HG03521 (cell line): ENCODE measurements around the gene XAB2.

Experiments used
- ATAC-seq: cut with Tn5 transposase; IDR thresholded peaks from one replicate; pipeline ENCODE4 v1.9.1; 2021; ENCODE audit warnings: mild to moderate bottlenecking, moderate library complexity; ENCODE audit not compliant: unreplicated experiment

Gene XAB2

GRCh38 chr19:7612282-7613274 lies 16.8 kb downstream of the XAB2 start:
- no peak for ATAC-seq

- no peak for ATAC-seq
These were observed 17.6 kb downstream of the XAB2 start for GRCh38 chr19:7611541-7612279.

- ATAC-seq: no peak
These were observed 18.7 kb downstream of the XAB2 start for GRCh38 chr19:7610491-7611240.

- no peak for ATAC-seq
These were observed 21.3 kb downstream of the XAB2 start for GRCh38 chr19:7607874-7608560.

- ATAC-seq: no peak
These were observed 22.0 kb downstream of the XAB2 start for GRCh38 chr19:7607212-7607873.

- no peak for ATAC-seq
These were observed 23.1 kb downstream of the XAB2 start for GRCh38 chr19:7606289-7606688.

- ATAC-seq: no peak
These were observed 23.7 kb downstream of the XAB2 start for GRCh38 chr19:7605490-7606222.

- no peak for ATAC-seq
These were observed 25.4 kb downstream of the XAB2 start for GRCh38 chr19:7603919-7604318.

- ATAC-seq: no peak
These were observed 26.3 kb downstream of the XAB2 start for GRCh38 chr19:7602935-7603497.

GRCh38 chr19:7602240-7602934 lies 27.0 kb downstream of the XAB2 start:
- no peak for ATAC-seq

GRCh38 chr19:7600721-7601120 lies 28.6 kb downstream of the XAB2 start:
- ATAC-seq: no peak

- no peak for ATAC-seq
These were observed 31.2 kb downstream of the XAB2 start for GRCh38 chr19:7598180-7598579.

GRCh38 chr19:7597689-7598088 lies 31.7 kb downstream of the XAB2 start:
- no peak for ATAC-seq

- ATAC-seq: no peak
These were observed 33.0 kb downstream of the XAB2 start for GRCh38 chr19:7596211-7596937.

GRCh38 chr19:7595466-7596133 lies 33.7 kb downstream of the XAB2 start, which contains the start of gene CAMSAP3:
CAMSAP3 (plus strand) TSS chr19:7595863; CDS start chr19:7596003, 140 bp downstream.
- no peak for ATAC-seq

GRCh38 chr19:7590256-7590655 lies 39.1 kb downstream of the XAB2 start:
- no peak for ATAC-seq

GRCh38 chr19:7589822-7590221 lies 39.5 kb downstream of the XAB2 start:
- no peak for ATAC-seq
